DOHH2 (cell line): Measurements from ENCODE around the gene RARA.

Experiments used
- H3F3A ChIP-seq: fragments of 200-600 bp; sonication (generic), shearing (Covaris generic); 2 replicates; pipeline ENCODE4 v1.6.0; 2016; ENCODE audit warnings: antibody characterized with exemption, mild to moderate bottlenecking; ENCODE audit not compliant: control insufficient read depth, insufficient read depth
- H3K27ac ChIP-seq: fragments of 200-600 bp; sonication (generic); 2 replicates; pipeline ENCODE4 v1.5.1; 2014; ENCODE audit warnings: low read depth, mild to moderate bottlenecking, low read length, moderate library complexity
- H3K27me3 ChIP-seq: fragments of 200-600 bp; sonication (generic); 2 replicates; pipeline ENCODE4 v1.6.1; 2014; ENCODE audit warnings: mild to moderate bottlenecking, low read length, mixed read lengths; ENCODE audit not compliant: control insufficient read depth
- H3K36me3 ChIP-seq: fragments of 200-600 bp; sonication (generic); 2 replicates; pipeline ENCODE4 v1.6.1; 2014; ENCODE audit warnings: mild to moderate bottlenecking, low read length, moderate library complexity, mixed read lengths; ENCODE audit not compliant: control insufficient read depth
- H3K4me1 ChIP-seq: fragments of 200-600 bp; sonication (generic); 2 replicates; pipeline ENCODE4 v1.6.1; 2014; ENCODE audit warnings: mild to moderate bottlenecking, low read length, mixed read lengths; ENCODE audit not compliant: control insufficient read depth
- H3K4me2 ChIP-seq: fragments of 200-600 bp; sonication (generic); 2 replicates; pipeline ENCODE4 v1.6.0; 2014; ENCODE audit warnings: mild to moderate bottlenecking, low read length, moderate library complexity
- H3K4me3 ChIP-seq: fragments of 200-600 bp; sonication (generic); 2 replicates; pipeline ENCODE4 v1.5.1; 2014; ENCODE audit warnings: mild to moderate bottlenecking, low read length, mixed read lengths
- H3K79me2 ChIP-seq: fragments of 200-600 bp; sonication (generic); 2 replicates; pipeline ENCODE4 v1.6.1; 2014; ENCODE audit warnings: mild to moderate bottlenecking, low read length, mixed read lengths; ENCODE audit not compliant: control insufficient read depth
- H3K9me2 ChIP-seq: fragments of 200-600 bp; sonication (generic); replicated peaks from 2 replicates; pipeline ENCODE4 v1.6.1; 2014; ENCODE audit warnings: mild to moderate bottlenecking, low read length, mixed read lengths; ENCODE audit not compliant: control insufficient read depth
- H3K9me3 ChIP-seq: fragments of 200-600 bp; sonication (generic); 2 replicates; pipeline ENCODE4 v1.6.1; 2014; ENCODE audit warnings: antibody characterized with exemption, low read length, mixed read lengths; ENCODE audit not compliant: control insufficient read depth, insufficient read depth
- H4K20me1 ChIP-seq: fragments of 200-600 bp; sonication (generic); 2 replicates; pipeline ENCODE4 v1.6.0; 2014; ENCODE audit warnings: low read depth, mild to moderate bottlenecking, antibody characterized with exemption, low read length, moderate library complexity; ENCODE audit not compliant: control insufficient read depth, insufficient read depth
- EZH2phosphoT487 ChIP-seq: fragments of 200-600 bp; sonication (generic); IDR thresholded peaks from 2 replicates; pipeline ENCODE4 v1.6.1; 2017; ENCODE audit warnings: borderline replicate concordance, mild to moderate bottlenecking, antibody characterized with exemption, low read length, moderate library complexity, mixed read lengths
- TF ChIP-seq, protein P1 (sequence below): fragments of 200-600 bp; sonication (generic); IDR thresholded peaks from one replicate; pipeline ENCODE4 v1.5.1; 2014; ENCODE audit warnings: antibody characterized with exemption, mild to moderate bottlenecking, low read depth, low read length; ENCODE audit not compliant: poor library complexity, severe bottlenecking

RARA gene

DNA sequence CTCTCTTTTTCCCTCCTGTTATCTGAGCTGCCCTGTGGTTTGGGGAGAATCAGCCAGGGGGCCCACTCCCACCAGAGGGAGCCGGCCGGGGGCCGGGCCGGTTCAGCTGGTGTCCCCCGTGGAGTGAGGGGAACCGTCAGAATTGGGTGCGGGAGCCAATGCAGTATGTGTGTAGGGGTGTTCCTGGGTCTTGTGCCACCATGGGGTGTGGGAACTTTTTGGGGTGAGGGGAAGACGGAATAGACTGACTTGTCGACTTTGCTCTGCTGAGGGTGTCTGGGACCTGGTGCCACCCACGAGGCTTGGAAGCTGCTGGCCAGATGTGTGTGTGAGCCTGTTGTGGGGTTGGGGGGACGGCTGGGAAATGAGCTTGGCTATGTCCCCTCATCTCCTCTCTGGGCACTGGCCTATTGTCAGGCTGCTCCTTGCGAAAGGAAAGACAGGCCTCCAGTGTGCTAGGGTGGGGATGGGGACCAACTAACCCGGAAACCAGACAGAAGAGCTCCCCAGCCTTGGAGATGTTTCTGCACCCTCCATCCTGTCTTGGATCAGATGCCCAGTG is 9.9 kb downstream of the RARA start:
- Histone ChIP-seq H3K4me1 (peaks cover 87% of the 10 kb centered on the region), H3F3A (no peaks in the 10 kb centered on the region), H3K4me3 (peak overlapping the region; percentile 94), H3K27me3 (no peaks in the 10 kb centered on the region), H3K4me2 (peak overlapping the region; percentile 80), H3K9me2 (no peaks in the 10 kb centered on the region), H3K36me3 (no peaks in the 10 kb centered on the region), H3K27ac (peak overlapping the region; percentile 43), H3K79me2 (peaks cover 53% of the 10 kb centered on the region), H3K9me3 (no peaks in the 10 kb centered on the region), H4K20me1 (0 out of 2 replicates have a peak, but pooled peaks cover 7% of the 10 kb centered on the region)
- TF ChIP-seq, protein P1, sequence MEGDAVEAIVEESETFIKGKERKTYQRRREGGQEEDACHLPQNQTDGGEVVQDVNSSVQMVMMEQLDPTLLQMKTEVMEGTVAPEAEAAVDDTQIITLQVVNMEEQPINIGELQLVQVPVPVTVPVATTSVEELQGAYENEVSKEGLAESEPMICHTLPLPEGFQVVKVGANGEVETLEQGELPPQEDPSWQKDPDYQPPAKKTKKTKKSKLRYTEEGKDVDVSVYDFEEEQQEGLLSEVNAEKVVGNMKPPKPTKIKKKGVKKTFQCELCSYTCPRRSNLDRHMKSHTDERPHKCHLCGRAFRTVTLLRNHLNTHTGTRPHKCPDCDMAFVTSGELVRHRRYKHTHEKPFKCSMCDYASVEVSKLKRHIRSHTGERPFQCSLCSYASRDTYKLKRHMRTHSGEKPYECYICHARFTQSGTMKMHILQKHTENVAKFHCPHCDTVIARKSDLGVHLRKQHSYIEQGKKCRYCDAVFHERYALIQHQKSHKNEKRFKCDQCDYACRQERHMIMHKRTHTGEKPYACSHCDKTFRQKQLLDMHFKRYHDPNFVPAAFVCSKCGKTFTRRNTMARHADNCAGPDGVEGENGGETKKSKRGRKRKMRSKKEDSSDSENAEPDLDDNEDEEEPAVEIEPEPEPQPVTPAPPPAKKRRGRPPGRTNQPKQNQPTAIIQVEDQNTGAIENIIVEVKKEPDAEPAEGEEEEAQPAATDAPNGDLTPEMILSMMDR, result peak; percentile 52
- no peak for TF ChIP-seq EZH2phosphoT487

DNA sequence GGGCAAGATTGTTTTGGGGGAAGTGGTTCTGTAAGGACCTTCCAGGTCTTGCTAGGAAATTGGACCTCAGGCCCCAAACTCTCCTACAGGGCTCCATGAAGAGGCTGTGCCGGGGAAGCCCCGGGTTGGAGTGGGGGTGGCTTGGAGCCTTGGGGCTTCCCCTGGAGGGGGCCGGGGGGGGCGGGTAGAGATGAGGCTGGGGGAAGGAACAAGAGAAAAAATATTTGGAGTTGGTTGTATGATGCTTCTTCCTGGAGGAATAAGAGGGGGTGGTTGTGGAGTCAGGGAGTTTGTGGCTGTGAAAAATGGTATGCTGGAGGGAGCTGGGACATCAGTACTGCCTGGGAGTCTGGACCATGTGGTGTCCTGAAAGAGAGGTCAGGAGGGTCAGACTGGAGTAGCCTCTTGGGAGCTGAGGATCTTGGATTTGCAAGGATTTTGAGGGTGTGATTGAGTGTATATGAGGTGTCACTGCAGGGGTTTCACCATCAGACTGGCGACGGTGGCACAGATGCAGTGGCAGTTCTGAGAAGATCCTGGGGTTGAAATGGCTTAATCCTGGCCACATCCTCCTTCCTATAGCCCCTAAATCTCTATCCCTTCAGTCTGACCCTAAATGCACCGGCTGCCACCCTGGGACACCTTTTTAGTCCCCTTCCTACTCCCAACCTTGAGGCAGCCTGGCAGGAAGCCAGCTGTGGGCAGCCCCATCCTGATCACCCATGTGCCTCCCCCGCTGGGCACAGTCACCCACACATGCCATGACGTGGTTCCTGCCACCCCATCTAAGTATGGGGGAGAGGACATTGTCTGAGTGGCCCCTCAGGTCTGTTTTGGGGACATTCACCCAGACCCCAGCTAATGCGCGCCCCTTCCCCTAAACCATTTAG is 10.9 kb downstream of the RARA start:
- H3K4me1 ChIP-seq, result peaks cover 89% of the 10 kb centered on the region

DNA sequence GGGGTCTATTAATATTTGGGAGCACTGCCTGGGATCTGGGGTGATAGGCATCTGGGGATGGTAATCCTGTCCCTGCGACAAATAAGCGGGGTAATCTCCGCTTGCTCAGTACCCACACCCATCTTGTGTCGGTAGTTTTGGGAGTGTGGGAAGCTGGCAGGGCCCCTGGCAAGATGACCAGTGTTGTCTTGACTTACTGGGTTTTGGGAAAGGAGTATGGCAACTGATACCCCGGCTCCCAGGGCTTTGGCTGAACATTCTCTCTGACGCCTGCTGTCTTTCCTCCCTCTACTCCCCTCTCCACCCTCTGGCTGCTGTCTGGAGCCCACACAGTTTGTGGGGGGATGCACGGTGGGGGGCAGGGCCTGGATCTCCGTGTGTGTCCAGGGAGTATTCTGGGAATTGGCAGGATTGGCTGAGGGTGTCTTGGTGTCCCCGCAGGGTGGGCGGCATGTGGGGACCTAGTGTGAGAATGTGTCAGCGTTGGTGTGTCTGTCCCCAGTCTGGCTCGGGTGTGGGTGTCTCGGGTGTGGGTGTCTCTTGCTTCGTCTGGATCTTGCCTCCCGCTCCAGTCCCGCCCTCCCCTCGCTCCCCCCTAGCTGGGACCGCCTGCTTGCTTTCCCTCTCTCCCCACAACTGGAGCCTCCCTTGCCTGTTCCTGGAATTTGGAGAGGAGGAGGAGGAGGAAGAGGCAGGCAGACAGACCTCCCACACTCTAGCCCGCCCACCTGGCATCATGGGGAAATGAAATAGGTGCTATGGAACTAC is 12.0 kb downstream of the RARA start:
- H3K4me1 ChIP-seq, result peaks cover 90% of the 10 kb centered on the region
- H3K4me3 ChIP-seq, result peak overlapping the region; percentile 94
- H3K4me2 ChIP-seq, result peak overlapping the region; percentile 80
- no peaks in the 10 kb centered on the region for H3K36me3 ChIP-seq
- peaks cover 72% of the 10 kb centered on the region for H3K79me2 ChIP-seq
- no peaks in the 10 kb centered on the region for H3K9me3 ChIP-seq
- H3K9me2 ChIP-seq, result no peaks in the 10 kb centered on the region
- TF ChIP-seq, protein P1, result no peak
- TF ChIP-seq EZH2phosphoT487, result no peak
- H3F3A ChIP-seq, result no peaks in the 10 kb centered on the region
- no peaks in the 10 kb centered on the region for H3K27me3 ChIP-seq
- peaks cover 14% of the 10 kb centered on the region for H4K20me1 ChIP-seq
- H3K27ac ChIP-seq, result peak overlapping the region; percentile 83

More for the DNA sequence above, 10.9 kb downstream of the RARA start:
- Histone ChIP-seq H3K9me2 (no peaks in the 10 kb centered on the region), H3K27ac (peak overlapping the region; percentile 9; the same call in 1 of the 2 replicates), H3K79me2 (peaks cover 63% of the 10 kb centered on the region), H3K4me2 (peak overlapping the region; percentile 80), H3K36me3 (no peaks in the 10 kb centered on the region), H3F3A (no peaks in the 10 kb centered on the region), H4K20me1 (0 out of 2 replicates have a peak, but pooled peaks cover 7% of the 10 kb centered on the region), H3K4me3 (peak overlapping the region; percentile 94), H3K27me3 (no peaks in the 10 kb centered on the region), H3K9me3 (no peaks in the 10 kb centered on the region)
- no peak for TF ChIP-seq EZH2phosphoT487
- TF ChIP-seq, protein P1, result no peak
